Measurements from ENCODE around the gene PEAK3.

PEAK3 gene, protein sequence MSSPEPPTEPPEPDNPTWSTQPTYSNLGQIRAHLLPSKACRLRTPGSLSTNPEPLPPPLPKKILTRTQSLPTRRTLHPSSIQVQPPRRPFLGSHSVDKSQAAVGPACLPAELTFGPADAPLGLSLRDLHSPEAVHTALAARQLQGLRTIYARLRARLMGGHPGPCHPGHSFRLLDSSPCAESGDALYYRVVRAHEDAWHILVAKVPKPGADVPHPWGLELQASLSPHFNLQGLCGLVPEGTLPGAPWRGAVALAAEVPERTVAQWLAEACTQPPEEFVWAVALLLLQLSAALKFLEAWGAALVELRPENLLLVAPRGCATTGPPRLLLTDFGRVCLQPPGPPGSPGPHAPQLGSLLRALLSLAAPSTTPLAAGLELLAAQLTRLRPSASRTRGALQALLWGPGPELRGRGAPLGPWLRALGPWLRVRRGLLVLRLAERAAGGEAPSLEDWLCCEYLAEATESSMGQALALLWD

GRCh38 chr19:2282062-2282861, at the start of gene PEAK3:
PEAK3 (minus strand) TSS chr19:2282175; CDS start chr19:2280931, 1,244 bp downstream.
- peak; percentile 80 for DNase-seq

- DNase-seq: no peak
These were observed 48.8 kb upstream of the PEAK3 start for GRCh38 chr19:2330632-2331284.

GRCh38 chr19:2330255-2330631, 48.3 kb upstream of the PEAK3 start:
- no peak for DNase-seq

- no peak for DNase-seq
These were observed 47.5 kb upstream of the PEAK3 start for GRCh38 chr19:2329501-2329916.

- DNase-seq: no peak
These were observed 47.1 kb upstream of the PEAK3 start for GRCh38 chr19:2329149-2329478.

DNA sequence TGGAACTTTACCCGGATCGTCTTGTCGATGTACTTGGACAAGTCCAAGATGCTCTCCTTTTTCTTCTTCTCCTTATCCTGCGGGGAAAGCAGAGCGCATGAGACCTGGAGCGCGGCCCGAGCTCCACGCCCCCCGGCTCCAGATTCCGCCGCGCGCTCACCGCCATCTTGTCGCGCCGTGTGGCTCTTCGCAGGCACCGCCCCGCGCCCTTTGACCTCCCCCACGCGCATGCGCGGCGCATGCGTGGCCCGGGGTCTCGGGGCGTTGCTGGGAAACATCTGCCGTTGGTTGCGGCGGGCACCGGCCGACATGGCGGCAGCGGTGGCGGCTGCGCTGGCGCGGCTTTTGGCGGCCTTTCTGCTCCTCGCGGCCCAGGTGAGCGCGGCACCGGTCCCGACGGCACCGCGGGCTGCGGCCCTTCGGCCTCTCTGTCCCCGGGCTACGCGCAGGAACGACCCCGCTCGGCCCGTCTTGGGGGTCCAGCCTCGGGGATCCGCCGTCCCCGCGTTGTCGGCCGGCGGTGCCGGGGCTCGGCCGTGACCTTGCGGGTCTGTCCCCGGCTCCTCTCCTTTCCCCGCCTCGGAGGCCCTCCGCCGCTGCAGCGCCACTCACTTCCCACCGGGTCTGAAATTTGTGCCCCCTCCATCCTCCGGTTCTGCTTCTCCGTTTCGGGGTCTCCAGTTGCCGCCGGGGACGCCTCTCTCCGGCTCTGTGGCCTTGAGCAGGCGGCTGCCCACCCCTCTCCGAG, 46.6 kb upstream of the PEAK3 start, which contains the start of the genes LSM7 and SPPL2B:
Gene LSM7, minus strand, starts transcription at position 186 of the 748 bp plus-strand sequence. Its CDS starts 20 bp downstream, at position 166.
Gene SPPL2B, plus strand, starts transcription at position 284 of the 748 bp plus-strand sequence. Its CDS starts 26 bp downstream, at position 310.
- DNase-seq: peak; percentile 95

DNA sequence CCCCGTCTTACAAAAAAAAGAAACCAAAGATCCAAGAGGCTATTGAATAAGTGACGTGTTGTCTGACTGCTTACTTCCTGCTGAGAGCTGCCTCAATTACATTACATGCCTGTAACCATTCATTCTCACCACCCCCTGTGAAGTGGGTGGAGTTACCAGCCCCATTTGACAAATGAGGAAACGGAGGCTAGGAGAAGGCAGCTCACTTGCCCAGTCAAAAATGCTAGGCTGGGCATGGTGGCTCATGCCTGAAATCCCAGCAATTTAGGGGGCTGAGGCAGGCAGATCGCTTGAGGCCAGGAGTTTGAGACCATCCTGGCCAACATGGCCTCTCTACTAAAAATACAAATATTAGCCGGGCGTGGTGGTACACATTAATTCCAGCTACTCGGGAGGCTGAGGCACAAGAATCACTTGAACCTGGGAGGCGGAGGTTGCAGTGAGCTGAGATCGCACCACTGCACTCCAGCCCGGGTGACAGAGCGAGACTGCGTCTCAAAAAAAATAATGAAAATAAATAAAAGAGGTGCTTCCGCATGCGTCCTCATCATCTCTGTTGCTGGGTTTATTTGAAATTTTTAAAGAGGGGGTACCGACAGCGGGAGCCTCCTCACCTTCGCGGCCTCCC, 45.9 kb upstream of the PEAK3 start:
- DNase-seq: no peak

DNA sequence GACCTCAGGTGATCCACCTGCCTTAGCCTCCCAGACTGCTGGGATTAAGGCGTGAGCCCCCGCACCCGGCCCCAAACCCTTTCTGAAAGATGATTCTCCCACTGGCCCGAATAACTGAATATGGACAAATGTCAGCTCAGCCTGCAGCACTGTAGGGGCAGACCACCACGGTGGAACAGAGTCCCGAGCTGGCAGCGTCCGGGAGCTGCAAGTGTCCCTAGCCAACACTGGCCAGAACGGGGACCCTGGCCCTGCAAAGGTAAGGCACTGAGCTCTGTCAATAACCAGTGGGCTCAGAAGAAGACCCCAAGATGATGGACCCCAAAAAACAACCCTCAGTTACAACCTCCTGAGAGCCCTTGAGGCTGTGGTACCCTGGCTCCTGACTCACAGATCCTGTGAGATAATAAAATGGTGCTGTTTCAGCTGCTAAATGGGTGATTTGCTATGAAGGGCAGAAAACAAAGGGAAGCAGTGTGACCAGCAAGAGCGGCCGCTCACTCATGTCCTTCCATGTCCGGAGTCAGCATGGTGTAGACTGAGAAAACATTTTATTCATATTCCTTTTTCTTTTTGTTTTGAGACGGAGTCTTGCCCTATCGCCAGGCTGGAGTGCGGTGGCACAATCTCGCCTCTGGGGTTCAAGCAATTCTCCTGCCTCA, 44.9 kb upstream of the PEAK3 start:
- DNase-seq: no peak

- DNase-seq: no peak
These were observed 43.5 kb upstream of the PEAK3 start for GRCh38 chr19:2325281-2326046.

DNA sequence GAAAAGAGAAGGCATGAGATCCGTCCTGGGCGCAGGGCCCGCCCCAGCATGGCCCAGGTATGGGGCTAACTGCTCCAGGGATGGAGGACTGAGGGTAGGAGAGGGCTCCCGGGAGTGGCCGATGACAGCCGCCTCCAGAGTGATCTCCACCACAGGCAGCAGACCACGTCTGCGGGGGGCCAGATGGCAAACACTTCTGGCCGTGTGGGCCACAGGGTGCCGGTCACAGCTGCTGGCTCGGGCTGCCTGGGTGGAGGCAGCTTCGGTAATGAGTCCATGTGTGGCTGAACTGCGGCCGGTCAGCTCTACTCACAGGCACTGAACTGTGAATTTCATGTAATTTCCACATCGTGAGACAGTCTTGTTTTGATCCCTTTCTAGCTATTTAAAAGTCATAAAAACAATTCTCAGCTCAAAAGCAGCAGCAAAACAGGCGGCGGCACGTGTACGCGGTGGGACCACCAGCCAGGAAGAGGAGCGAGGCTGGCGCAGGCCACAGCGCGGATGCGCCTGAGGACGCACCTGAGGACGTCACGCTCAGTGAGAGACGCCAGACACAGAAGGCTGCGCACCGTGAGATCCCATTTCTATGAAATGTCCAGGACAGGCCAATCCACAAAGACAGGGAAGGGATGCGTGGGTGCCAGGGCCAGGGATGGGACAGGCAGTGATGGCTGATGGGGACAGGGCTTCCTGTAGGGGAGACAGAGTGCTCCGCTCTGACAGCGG, 42.4 kb upstream of the PEAK3 start:
- no peak for DNase-seq

DNA sequence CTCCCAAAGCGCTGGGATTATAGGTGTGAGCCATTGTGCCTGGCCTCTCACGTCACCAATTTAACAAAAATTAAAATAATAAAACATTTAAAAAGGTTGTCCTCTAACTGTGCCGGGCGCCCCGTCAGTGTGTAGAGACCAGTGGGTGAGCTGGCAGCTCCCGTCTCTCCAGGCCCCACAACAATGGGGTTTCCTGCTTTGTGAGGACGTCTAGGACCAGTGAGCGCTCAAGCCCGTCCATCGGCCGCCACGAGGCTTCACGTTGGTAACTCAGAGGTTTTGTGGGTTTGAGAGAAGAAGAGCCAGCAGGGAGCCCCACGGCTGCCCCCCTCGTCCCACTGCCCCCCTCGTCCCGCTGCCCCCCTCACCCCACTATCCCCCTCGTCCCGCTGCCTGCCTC, 41.7 kb upstream of the PEAK3 start:
- no peak for DNase-seq

DNA sequence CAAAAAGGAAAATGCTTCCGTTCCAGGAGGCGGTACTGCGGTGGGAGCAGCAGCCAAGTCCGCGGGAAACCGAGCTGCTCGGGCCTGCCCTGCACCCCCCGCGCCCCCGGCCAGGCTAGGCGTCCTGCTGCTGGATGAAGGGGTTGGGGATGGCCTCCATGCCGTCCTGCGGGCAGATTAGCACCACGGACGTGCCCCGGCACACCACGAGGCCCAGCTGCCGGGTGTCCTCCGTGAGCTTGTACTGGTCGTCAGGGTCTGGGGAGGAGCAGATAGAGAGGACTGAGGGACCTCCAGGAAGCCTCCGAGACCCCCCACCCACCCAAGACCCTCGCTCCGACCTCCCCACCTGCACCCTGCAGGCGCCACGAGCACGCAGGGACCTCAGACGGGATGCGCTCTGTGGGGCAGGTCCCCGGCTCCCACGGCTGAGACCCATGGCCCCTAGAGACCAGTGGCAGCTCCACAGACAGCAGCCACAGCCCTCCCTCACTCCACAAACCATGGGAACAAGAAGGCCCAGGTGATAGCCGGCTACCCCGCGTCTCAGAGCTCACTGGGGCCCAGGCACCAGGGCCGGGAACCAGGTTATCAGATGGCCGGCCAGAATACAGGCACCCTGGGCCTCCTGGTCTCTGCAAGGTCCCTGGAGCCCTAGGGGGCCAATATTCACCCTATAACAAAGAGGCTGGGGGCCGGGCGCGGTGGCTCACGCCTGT, 39.7 kb upstream of the PEAK3 start:
- no peak for DNase-seq

GRCh38 chr19:2320939-2321338, 39.0 kb upstream of the PEAK3 start:
- no peak for DNase-seq

DNA sequence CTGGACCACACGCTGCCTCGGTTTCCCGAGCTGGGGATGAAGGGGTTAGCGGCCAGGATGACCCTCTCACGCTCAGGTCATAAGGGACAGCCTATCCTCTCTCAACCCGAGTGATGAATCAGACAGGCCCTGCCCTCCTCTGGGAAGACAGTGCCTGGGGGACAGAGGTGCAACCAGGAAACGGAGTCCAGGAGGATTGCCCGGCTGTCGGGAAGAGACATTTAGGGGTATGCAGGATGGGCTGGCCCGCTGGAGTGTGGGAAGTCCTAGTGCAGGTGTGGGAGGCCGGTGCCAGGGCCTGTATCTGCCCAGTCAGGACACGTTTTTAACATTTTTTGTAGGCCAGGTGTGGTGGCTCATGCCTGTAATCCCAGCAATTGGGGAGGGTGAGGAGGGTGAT, 38.1 kb upstream of the PEAK3 start:
- DNase-seq: no peak

- DNase-seq: no peak
These were observed 37.6 kb upstream of the PEAK3 start for GRCh38 chr19:2319551-2319950.

- no peak for DNase-seq
These were observed 36.9 kb upstream of the PEAK3 start for GRCh38 chr19:2318923-2319322.

DNA sequence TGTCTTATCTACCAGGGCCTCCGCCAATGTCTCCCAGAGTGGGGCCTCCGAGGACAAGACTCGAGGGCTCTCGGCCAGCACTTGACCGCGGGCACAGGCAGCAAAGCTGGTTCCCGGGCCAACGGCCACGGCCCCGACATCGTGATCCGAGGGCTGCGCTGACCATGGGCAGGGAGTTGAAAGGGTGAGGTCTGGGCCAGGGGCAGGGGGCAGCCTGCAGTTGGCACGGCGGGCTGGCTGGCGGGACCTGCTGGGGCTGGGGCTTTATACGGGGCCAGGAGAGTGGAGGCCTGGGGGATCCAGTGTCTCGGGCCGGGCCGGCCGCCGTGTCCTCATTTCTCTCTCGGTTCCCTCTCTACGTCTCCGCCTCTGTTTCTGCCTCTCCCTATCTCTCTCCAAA, 35.8 kb upstream of the PEAK3 start:
- DNase-seq: no peak

DNA sequence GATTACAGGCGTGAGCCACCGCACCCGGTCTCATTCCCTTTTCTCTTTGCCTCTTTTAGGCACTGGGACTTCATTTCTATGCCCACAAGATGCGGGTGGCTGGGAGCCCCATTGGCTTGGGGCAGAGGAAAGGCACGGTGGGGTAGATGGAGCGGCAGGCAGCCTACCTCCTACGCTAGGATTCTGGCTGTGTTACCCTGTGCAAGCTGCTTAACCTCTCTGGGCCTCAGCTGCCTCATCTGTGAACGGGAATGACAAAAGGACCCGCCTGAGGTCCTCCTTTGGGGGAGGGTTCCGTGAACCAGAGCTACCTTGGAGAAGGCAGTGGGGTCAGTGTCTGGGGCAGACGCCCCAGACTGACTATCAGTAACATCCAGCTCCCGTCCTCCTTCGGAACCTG, 35.3 kb upstream of the PEAK3 start:
- DNase-seq: no peak

DNA sequence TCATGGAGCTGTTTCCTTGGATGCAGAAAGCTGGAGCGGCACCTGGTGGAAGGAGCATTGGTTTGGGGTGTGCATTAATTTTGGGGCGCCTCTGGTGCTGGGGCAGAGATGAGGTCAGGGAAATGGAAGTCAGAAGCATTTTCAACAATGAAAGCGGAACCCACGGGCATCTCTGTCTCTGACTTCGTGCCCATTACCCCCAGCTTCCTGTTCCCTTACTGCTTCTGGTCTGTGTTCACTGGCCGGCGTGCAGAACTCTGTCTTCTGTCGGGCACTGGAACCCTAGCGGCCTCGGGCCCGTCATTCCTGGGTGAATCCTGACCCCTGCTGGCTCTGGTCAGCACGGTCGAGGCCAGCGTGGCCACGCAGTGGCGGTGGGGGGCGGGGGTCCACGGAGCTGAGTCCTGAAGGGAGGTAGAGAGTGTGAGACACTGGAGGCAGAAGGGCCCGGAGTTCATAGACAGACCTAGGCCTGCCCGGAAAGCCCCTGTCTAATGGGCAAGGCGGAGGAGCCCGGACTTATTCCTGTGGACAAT, 33.9 kb upstream of the PEAK3 start:
- peak; percentile 70 for DNase-seq

All from right forelimb (tissue), 1 donor.